Activated CD4-positive, alpha-beta T cell treated with anti-CD3 and anti-CD28 coated beads for 36 hours (primary cell): Measurements from ENCODE around the gene STING1. TPM values are rescaled to one million over a fixed set of nuclear protein-coding genes. Genes with fewer than 3 reads are reported as not detected.
A peak's percentile ranks its signal among the peaks of the same experiment; 100 is the strongest.
"Not testable (repeated sequence)": the region's sequence is repeated elsewhere in the genome, so short reads cannot be mapped to it uniquely, and the experiment has no call there.

ENCODE experiments used
- ATAC-seq: fragments of 200-7000 bp; cut with Tn5 transposase; one replicate; pipeline ENCODE4 v1.10.0; 2021; ENCODE audit warnings: mild to moderate bottlenecking, moderate library complexity
- CTCF ChIA-PET: fragments of 350-600 bp; sonication (Branson Sonifier 250); formaldehyde crosslinking; loops from one replicate; lab custom pipeline; 2021; ENCODE audit warnings: antibody characterized with exemption; lab: Charles Lee
- POLR2A ChIA-PET: fragments of 350-600 bp; sonication (Branson Sonifier 250); formaldehyde crosslinking; loops from one replicate; lab custom pipeline; 2021; ENCODE audit warnings: antibody characterized with exemption, inconsistent platforms; lab: Charles Lee
- DNase-seq: peaks from one replicate; pipeline ENCODE4 v3.0.0-alpha.2; 2020
- H3K27ac Mint-ChIP-seq: one replicate; pipeline ENCODE4 v1.8.0; 2021; ENCODE audit warnings: mixed read lengths
- H3K27me3 Mint-ChIP-seq: one replicate; pipeline ENCODE4 v1.8.0; 2021; ENCODE audit warnings: mixed read lengths
- H3K36me3 Mint-ChIP-seq: one replicate; pipeline ENCODE4 v1.8.0; 2021; ENCODE audit warnings: low read depth, mixed read lengths
- H3K4me1 Mint-ChIP-seq: one replicate; pipeline ENCODE4 v1.8.0; 2021; ENCODE audit warnings: mixed read lengths
- H3K4me3 Mint-ChIP-seq: one replicate; pipeline ENCODE4 v1.8.0; 2021; ENCODE audit warnings: mild to moderate bottlenecking, moderate library complexity, mixed read lengths
- H3K9me3 Mint-ChIP-seq: one replicate; pipeline ENCODE4 v1.8.0; 2021; ENCODE audit warnings: low read depth, mixed read lengths
- intact Hi-C, 2 experiments: fragments of 100-400 bp; cut with DNase I in 1 of 2; cut with micrococcal nuclease in 1 of 2; formaldehyde crosslinking; loops; one replicate each; pipeline versions ENCODE4 v1.14.2 to v1.15.1; 2022 to 2024; cut with DNase I, micrococcal nuclease
- total RNA-seq, 2 experiments: library from RNA; stranded (reverse); gene quantifications; one replicate each; pipeline ENCODE4 v1.2.3, GENCODE V29; 2021

STING1 gene
- total RNA-seq, 2 experiments from 2014 or later: 178 to 183 TPM

DNA sequence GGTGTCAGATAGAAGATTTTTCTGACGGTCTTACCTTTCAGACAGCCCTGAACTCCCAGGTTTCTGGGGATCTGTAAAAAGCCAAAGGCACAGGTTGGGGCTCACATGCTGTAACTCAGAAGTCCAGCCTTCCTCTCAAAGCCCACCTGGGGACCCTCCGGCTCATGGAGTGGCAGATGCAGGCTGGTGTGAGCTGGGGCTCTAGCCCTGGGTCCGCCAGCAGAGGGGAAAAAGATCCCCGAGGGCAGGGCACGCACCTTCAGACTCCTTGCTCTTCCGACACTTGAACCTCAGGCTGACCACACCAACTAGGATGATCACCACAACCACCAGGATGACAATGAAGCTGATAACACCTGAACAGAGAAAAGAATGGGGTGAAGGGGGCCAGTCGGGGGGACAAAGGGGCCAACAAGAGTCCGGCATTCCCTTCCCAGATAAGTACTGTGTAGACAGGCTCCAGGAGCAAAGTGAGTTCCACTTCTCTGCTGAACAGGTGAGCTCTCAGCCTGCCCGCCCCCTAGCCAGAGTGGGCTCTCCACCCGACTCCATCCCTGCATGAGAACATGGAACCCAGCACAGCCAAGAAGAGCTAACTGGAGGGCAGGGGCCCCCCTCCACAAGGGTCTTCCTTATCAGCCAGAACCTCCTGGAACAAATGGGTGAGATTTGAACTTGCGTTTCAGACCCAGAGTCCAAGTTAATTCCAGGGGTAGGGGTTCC lies 27.8 kb downstream of the STING1 start:
- DNase-seq: no peak
- H3K27ac Mint-ChIP-seq: no peak overlapping the region
- H3K4me1 Mint-ChIP-seq: peaks cover 45% of the 10 kb centered on the region

DNA sequence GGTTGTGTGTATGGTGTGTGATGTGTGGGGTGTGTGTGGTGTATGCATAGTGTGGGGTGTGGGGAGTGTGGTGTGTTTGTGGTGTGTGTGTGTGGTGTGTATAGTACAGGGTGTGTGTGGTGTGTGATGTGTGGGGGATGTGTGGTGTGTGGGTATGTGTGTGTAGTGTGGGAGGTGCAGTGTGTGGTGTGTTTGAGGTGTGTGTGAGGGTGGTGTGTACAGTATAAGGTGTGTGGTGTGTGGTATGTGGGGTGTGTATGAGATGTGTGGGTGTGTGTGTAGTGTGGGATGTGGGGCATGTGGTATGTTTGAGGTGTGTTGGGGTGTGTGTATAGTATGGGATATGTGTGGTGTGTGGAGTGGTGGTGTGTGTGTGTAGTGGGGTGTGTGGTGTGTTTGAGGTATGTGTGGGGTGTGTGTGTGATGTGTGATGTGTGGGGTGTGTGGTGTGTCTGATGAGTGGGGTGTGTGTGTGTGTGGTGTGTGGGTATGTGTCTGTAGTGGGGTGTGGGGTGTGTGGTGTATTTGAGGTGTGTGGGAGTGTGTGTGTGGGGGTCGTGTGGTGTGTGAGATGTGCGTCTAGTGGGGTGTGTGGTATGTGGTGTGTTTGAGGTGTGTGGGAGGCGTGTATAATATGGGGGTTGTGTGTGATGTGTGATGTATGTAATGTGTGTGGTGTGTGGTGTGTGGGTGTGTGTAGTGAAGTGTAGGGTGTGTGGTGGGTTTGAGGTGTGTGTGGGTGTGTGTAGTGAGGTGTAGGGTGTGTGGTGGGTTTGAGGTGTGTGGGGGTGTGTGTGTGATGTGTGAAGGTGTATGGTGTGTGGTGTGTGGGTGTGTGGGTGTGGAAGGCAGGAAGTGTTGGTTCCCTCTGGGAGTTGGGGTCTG lies 28.6 kb downstream of the STING1 start:
- Mint-ChIP-seq H3K4me1 (peaks cover 40% of the 10 kb centered on the region), H3K36me3 (peaks cover 2% of the 10 kb centered on the region), H3K4me3 (no peak overlapping the region), H3K27me3 (no peaks in the 10 kb centered on the region), H3K27ac (peak overlapping the region; percentile 62), H3K9me3 (no peaks in the 10 kb centered on the region)
- intact Hi-C loops: no loop called here
- CTCF ChIA-PET: interaction anchor here (1.4 kb wide), 1 partner anchor 23 kb away, joined by 3 read pairs; no protein-coding TSS in a partner anchor
- ATAC-seq (no peak), DNase-seq (no peak)
- POLR2A ChIA-PET: no interaction called here

More for the DNA sequence above, 27.8 kb downstream of the STING1 start:
- CTCF ChIA-PET: interaction anchor here (0.5 to 1.4 kb wide), 3 partner anchors 23 to 180 kb away, joined by 3 read pairs; no protein-coding TSS in a partner anchor
- Mint-ChIP-seq H3K9me3 (no peaks in the 10 kb centered on the region), H3K4me3 (no peak overlapping the region), H3K27me3 (no peaks in the 10 kb centered on the region), H3K36me3 (no peaks in the 10 kb centered on the region)
- no peak for ATAC-seq
- intact Hi-C loops: loop anchor here in 1 of 2 experiments (5.0 kb wide), 1 partner anchor 108 kb away; the partner anchor contains the start of gene UBE2D2
- POLR2A ChIA-PET: interaction anchor here (1.0 to 1.7 kb wide), 2 partner anchors 16 to 25 kb away, joined by 3 to 4 read pairs; partner anchors contain the start of gene DNAJC18

DNA sequence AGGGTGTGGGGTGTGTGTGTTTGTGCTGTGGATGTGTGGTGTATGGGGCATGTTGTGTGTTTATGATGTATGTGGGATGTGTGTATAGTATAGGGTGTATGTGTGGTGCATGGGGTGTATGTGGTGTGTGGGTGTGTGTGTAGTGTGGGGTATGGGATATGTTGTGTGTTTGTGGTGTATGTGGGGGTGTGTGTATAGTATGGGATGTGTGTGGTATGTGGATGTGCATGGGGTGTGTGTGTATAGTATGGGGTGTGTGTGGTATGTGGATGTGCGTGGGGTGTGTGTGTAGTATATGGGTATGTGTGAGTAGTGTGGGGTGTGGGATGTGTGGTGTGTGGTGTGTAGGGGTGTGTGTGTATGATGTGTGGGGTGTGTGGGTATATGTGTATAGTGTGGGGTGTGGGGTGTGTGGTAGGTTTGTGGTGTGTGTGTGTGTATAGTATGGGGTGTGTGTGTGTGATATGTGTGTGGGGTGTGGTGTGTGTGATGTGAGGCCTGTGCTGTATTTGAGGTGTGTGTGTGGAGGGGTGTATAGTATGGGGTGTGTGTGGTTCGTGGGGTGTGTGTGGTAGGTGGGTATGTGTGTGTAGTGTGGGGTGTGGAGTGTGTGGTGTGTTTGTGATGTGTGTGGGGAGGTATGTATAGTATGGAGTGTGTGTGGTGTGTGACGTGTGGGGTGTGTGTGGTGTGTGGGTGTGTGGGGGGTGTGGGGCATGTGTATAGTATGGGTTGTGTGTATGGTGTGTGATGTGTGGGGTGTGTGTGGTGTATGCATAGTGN lies 30.5 kb downstream of the STING1 start:
- ChIA-PET POLR2A (no interaction called here), CTCF (no interaction called here)
- DNase-seq (no peak), ATAC-seq (no peak)
- Mint-ChIP-seq H3K27me3 (no peaks in the 10 kb centered on the region), H3K4me1 (peaks cover 45% of the 10 kb centered on the region), H3K36me3 (peaks cover 12% of the 10 kb centered on the region), H3K27ac (no peak overlapping the region), H3K4me3 (no peak overlapping the region), H3K9me3 (peaks cover 2% of the 10 kb centered on the region)
- intact Hi-C loops: no loop called here

DNA sequence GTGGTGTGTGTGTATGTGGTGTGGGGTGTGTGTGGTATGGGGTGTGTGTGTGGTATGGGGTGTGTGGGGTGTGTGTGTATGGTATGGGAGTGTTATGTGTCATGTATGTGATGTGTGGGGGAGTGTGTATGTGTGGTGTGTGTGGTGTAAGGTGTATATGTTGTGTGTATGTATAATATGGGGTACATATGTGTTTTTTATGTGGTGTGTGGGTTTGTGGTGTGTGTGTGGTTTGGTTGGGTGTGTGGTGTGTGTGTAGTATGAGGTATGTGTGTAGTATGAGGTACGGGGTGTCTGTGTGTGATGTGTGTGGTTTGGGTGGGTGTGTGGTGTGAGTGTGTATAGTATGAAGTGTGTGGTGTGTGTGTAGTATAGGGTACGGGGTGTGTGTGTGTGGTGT lies 31.4 kb downstream of the STING1 start:
- CTCF ChIA-PET: no interaction called here

DNA sequence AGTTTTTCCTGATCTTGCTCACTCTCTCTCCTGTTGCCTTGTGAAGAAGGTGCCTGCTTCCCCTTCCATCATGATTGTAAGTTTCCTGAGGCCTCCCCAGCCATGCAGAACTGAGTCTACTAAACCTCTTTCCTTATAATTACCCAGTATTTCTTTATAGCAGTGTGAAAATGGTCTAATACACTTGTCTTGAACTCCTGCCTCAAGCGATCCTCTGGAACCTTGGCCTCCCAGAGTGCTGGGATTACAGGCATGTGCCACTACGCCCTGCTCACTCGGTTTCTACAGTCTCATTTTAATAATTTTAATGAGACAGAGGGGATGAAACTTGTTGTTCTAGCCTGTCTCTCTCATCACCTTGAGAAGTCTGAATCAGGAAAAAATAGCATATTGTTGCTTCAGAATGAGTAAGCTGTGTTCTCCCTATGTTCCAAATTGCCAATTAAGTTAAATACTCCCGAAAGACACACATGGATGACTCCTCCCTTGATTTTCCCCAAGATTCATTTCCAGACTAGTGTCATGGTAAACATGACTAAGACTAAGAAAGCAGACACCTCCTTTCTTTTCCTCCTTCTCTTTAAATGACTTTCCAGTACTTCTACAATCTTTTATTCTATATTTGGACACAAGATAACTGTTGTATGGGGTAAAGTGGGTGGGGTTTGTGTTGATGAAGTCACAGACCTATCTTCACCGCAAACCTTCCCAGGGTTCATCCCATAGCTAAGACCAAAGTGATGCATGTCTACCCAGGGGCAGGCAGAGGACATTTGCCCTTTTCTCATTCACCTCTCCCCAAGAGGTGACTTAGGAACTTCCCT lies 35.4 kb downstream of the STING1 start:
- ATAC-seq (peak; percentile 77), DNase-seq (peak; percentile 68)
- intact Hi-C loops: loop anchor here (1.0 to 5.0 kb wide), 7 partner anchors 8 to 45 kb away; partner anchors contain the start of genes DNAJC18 (in 2 of the 2), SPATA24 (in 2 of the 2) and STING1 (in 2 of the 2)
- H3K36me3 Mint-ChIP-seq: peaks cover 15% of the 10 kb centered on the region
- ChIA-PET CTCF (interaction anchor here (0.6 to 2.5 kb wide), 12 partner anchors 8 to 264 kb away, joined by 3 to 17 read pairs (median 3); partner anchors contain the start of gene DNAJC18), POLR2A (interaction anchor here (0.6 to 2.3 kb wide), 8 partner anchors 8 to 137 kb away, joined by 3 to 22 read pairs (median 6); partner anchors contain the start of genes DNAJC18 and STING1)
- no peaks in the 10 kb centered on the region for H3K27me3 Mint-ChIP-seq
- peaks cover 2% of the 10 kb centered on the region for H3K9me3 Mint-ChIP-seq
- peak overlapping the region; percentile 1 for H3K4me3 Mint-ChIP-seq
- peak overlapping the region; percentile 92 for H3K27ac Mint-ChIP-seq
- H3K4me1 Mint-ChIP-seq: peaks cover 66% of the 10 kb centered on the region

More for the DNA sequence above, 31.4 kb downstream of the STING1 start:
- H3K27me3 Mint-ChIP-seq: no peaks in the 10 kb centered on the region
- ATAC-seq (no peak), DNase-seq (no peak)
- H3K4me1 Mint-ChIP-seq: peaks cover 46% of the 10 kb centered on the region
- H3K27ac Mint-ChIP-seq: no peak overlapping the region
- H3K4me3 Mint-ChIP-seq: no peak overlapping the region
- H3K36me3 Mint-ChIP-seq: peaks cover 15% of the 10 kb centered on the region
- POLR2A ChIA-PET: interaction anchor here (0.6 kb wide), 1 partner anchor 63 kb away, joined by 4 read pairs; no protein-coding TSS in a partner anchor
- peaks cover 2% of the 10 kb centered on the region for H3K9me3 Mint-ChIP-seq
- intact Hi-C loops: no loop called here

DNA sequence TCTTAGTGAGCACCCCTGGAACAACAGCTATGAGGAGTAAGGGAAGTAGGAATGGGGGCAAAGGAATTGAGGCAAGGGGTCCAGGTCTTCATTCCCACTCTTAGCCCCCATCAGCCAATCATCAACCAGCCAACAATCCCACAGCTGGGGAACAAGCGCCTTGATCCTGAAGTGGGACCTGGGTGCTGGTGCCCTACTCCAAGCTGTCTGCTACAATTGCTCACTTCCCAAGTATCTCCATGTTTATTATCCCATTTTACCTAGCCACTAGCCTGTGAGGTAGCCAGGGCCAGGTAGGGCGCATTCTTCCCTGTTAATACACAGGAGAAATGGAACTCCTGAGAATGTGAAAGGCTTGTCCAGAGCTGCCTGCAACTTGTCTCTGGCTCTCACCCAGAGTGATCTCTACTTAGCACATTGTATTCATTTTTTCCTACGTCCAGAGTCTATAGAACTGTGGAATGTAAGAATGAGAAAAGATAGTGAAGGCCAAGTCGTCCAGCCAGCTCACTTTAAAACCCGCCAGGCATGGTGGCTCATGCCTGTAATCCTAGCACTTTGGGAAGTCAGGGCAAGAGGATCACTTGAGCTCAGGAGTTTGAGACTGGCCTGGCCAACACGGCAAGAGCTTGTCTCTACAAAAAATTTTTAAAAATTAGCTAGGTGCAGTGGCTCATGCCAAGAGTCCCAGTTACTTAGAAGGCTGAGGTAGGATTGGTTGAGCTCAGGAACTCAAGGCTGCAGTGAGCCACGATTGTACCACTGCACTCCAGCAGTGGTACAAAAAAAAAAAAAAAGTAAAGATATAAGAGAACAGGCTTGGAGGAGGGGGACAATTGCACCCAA lies 37.0 kb downstream of the STING1 start:
- no peak overlapping the region for H3K4me3 Mint-ChIP-seq
- ATAC-seq (no peak), DNase-seq (no peak)
- H3K9me3 Mint-ChIP-seq: peaks cover 2% of the 10 kb centered on the region
- ChIA-PET POLR2A (interaction anchor here (0.6 kb wide), 2 partner anchors 16 to 213 kb away, joined by 4 to 5 read pairs; no protein-coding TSS in a partner anchor), CTCF (interaction anchor here (0.6 to 1.6 kb wide), 7 partner anchors 9 to 782 kb away, joined by 3 to 7 read pairs (median 4); no protein-coding TSS in a partner anchor)
- intact Hi-C loops: loop anchor here (2.0 to 5.0 kb wide), 4 partner anchors 31 to 43 kb away; partner anchors contain the start of genes SPATA24 (in 2 of the 2) and STING1 (in 2 of the 2)
- peaks cover 72% of the 10 kb centered on the region for H3K4me1 Mint-ChIP-seq
- H3K36me3 Mint-ChIP-seq: peaks cover 15% of the 10 kb centered on the region
- peak overlapping the region; percentile 92 for H3K27ac Mint-ChIP-seq
- H3K27me3 Mint-ChIP-seq: no peaks in the 10 kb centered on the region

DNA sequence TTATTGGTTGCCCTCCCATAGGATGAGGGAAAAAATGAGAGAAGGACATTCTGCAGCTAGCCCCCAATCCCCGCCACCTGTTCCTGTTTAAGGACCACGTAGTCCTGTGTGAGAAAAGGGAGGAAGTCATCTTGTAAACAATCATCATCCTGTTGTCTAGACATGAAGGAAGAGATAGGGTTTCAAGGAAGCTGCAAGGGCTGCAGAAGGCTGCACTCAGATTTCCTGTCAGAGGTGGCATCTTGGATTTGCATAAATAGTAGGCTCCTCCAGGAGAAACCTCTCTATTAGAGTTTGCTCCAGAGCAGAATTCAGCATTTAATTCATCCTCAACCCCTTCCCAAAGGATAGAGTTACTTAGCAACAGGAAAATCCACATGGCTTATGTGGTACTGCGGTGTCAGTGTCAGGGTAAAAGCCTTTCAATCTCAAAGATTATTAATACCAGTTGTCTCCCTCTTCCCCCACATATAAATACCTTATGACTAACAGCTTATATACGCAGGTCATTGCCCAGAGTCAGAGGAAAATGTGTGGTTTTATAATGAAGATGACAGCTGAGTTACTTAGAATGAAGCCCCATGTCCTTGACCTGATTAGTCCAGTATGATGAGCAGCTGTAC lies 38.6 kb downstream of the STING1 start:
- peak; percentile 11 for ATAC-seq
- ChIA-PET CTCF (interaction anchor here (0.6 to 1.1 kb wide), 3 partner anchors 12 to 69 kb away, joined by 3 to 4 read pairs (median 4); no protein-coding TSS in a partner anchor), POLR2A (interaction anchor here (1.0 kb wide), 1 partner anchor 30 kb away, joined by 4 read pairs; no protein-coding TSS in a partner anchor)
- Mint-ChIP-seq H3K36me3 (peaks cover 14% of the 10 kb centered on the region), H3K27me3 (no peaks in the 10 kb centered on the region), H3K4me3 (no peak overlapping the region), H3K9me3 (peaks cover 2% of the 10 kb centered on the region), H3K27ac (peak overlapping the region; percentile 93), H3K4me1 (peaks cover 81% of the 10 kb centered on the region)
- intact Hi-C loops: no loop called here
- no peak for DNase-seq

DNA sequence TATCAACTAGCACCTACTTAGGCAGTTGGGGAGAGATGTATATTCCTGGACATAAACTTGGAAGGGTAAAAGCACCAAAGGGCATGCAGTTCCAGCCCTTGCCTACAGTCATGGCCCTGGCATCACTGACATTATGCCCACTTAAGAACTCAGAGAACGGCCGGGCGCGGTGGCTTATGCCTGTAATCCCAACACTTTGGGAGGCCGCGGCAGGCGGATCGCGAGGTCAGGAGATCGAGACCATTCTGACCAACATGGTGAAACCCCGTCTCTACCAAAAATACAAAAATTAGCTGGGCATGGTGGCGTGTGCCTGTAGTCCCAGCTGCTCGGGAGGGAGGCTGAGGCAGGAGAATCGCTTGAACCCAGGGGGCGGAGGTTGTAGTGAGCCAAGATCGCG lies 42.1 kb downstream of the STING1 start:
- ChIA-PET CTCF (interaction anchor here (1.4 to 2.4 kb wide), 2 partner anchors 20 to 42 kb away, joined by 4 to 11 read pairs; partner anchors contain the start of gene STING1), POLR2A (interaction anchor here (0.6 kb wide), 1 partner anchor 56 kb away, joined by 4 read pairs; no protein-coding TSS in a partner anchor)
- H3K36me3 Mint-ChIP-seq, H3K27me3 Mint-ChIP-seq, ATAC-seq, DNase-seq, intact Hi-C loops, H3K9me3 Mint-ChIP-seq: not testable (repeated sequence)
- H3K27ac Mint-ChIP-seq: peak overlapping the region; percentile 99
- H3K4me1 Mint-ChIP-seq: peaks cover 65% of the 10 kb centered on the region
- peak overlapping the region; percentile 94 for H3K4me3 Mint-ChIP-seq
